Retinal pigment epithelial cell (primary cell): Measurements from ENCODE around the gene MMP12.

Experiments used
- DNase-seq: peaks from one replicate; pipeline ENCODE4 v3.0.0-alpha.2; 2010; ENCODE audit warnings: low read depth
- H3K4me3 ChIP-seq: 2 replicates; pipeline ENCODE4 v1.5.1; 2011; ENCODE audit warnings: mild to moderate bottlenecking, low read length, control low read depth, moderate library complexity
- CTCF ChIP-seq: conservative IDR thresholded peaks from 2 replicates; pipeline ENCODE4 v1.5.1; 2011; ENCODE audit warnings: low read depth, low read length, control low read depth, inconsistent platforms

The MMP12 gene

GRCh38 chr11:102830001-102830727, 44.6 kb downstream of the MMP12 start:
- TF ChIP-seq CTCF = no peak
- no peak overlapping the region for H3K4me3 ChIP-seq
- DNase-seq = no peak

- H3K4me3 ChIP-seq = no peak overlapping the region
- TF ChIP-seq CTCF = no peak
- DNase-seq = no peak
Observed at GRCh38 chr11:102829316-102830000, 45.3 kb downstream of the MMP12 start.

GRCh38 chr11:102824556-102824955, 50.2 kb downstream of the MMP12 start:
- TF ChIP-seq CTCF = no peak
- no peak overlapping the region for H3K4me3 ChIP-seq
- DNase-seq = no peak

GRCh38 chr11:102819491-102819890, 55.3 kb downstream of the MMP12 start:
- no peak overlapping the region for H3K4me3 ChIP-seq
- no peak for TF ChIP-seq CTCF
- no peak for DNase-seq

- DNase-seq = no peak
- TF ChIP-seq CTCF = no peak
- no peak overlapping the region for H3K4me3 ChIP-seq
Observed at GRCh38 chr11:102813484-102813883, 61.3 kb downstream of the MMP12 start.
